Upper lobe of left lung (tissue), 4 donors: Measurements from ENCODE around the gene RMI1.

Experiments used
- POLR2A ChIP-seq, 4 donors: fragments of 450-650 bp; IDR thresholded peaks; one replicate each; pipeline ENCODE4 v1.5.1; 2016 to 2017; ENCODE audit warnings: antibody characterized with exemption in 4 of 4, mild to moderate bottlenecking in 2 of 4
- POLR2AphosphoS5 ChIP-seq, 2 donors: sonication (generic); formaldehyde crosslinking; IDR thresholded peaks; one replicate each; pipeline ENCODE4 v1.5.1; 2017; ENCODE audit warnings: antibody characterized with exemption in 2 of 2
- TF ChIP-seq, protein P1 (sequence below), 6 experiments: fragments of 450-650 bp in 4 of 6; fragments of 200-600 bp in 2 of 6; sonication (generic) in 2 of 6; IDR thresholded peaks; one replicate each; pipeline ENCODE4 v1.5.1; 2016 to 2019; ENCODE audit warnings: antibody characterized with exemption in 6 of 6

DNA sequence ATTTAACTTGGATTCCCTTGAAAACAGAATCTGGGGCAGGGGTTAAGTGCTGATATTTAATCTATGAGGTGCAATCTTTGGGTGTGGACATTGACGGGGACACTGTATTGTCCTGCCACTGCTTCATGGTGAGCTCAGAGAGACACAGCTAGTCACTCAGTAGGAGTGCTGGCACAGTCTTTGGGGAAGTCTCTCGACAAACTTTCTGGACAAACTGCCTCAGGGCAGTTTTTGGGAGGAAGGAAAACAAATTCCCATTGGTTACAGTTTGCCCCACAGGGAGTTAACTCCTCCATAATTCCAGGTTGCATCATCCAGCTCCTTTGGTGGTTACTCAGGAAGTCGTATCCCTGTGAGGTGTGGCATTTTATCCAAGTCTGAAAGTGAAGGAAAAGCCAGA, 18.4 kb upstream of the RMI1 start:
- TF ChIP-seq POLR2AphosphoS5 (IDR thresholded peaks at IDR 0.05) (no peak), POLR2A (IDR thresholded peaks at IDR 0.05) (no peak)
- TF ChIP-seq, protein P1, sequence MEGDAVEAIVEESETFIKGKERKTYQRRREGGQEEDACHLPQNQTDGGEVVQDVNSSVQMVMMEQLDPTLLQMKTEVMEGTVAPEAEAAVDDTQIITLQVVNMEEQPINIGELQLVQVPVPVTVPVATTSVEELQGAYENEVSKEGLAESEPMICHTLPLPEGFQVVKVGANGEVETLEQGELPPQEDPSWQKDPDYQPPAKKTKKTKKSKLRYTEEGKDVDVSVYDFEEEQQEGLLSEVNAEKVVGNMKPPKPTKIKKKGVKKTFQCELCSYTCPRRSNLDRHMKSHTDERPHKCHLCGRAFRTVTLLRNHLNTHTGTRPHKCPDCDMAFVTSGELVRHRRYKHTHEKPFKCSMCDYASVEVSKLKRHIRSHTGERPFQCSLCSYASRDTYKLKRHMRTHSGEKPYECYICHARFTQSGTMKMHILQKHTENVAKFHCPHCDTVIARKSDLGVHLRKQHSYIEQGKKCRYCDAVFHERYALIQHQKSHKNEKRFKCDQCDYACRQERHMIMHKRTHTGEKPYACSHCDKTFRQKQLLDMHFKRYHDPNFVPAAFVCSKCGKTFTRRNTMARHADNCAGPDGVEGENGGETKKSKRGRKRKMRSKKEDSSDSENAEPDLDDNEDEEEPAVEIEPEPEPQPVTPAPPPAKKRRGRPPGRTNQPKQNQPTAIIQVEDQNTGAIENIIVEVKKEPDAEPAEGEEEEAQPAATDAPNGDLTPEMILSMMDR (IDR thresholded peaks at IDR 0.05), result no peak
